A549 (cell line): ENCODE results near the gene COL5A1. TPM values are rescaled to one million over a fixed set of nuclear protein-coding genes. Genes with fewer than 3 reads are reported as not detected.

Source experiments
- ATAC-seq, 2 experiments: fragments of 200-7000 bp in 1 of 2; fragments of >200 bp in 1 of 2; cut with Nextera tagmentation in 1 of 2; cut with Tn5 transposase in 1 of 2; 3 replicates each; pipeline versions ENCODE4 v1.8.0 to v1.9.1; 2018 to 2020; ENCODE audit warnings: mild to moderate bottlenecking in 1 of 2, moderate library complexity in 1 of 2
- CTCF ChIA-PET: fragments of 300-600 bp; sonication (Branson Sonifier 250); formaldehyde crosslinking; extraction: SDS; loops from one replicate; lab custom pipeline; 2021; ENCODE audit warnings: antibody characterized with exemption, inconsistent platforms; lab: Yijun Ruan, JAX
- POLR2A ChIA-PET: fragments of 350-600 bp; formaldehyde crosslinking; extraction: SDS; loops from one replicate; lab custom pipeline; 2021; ENCODE audit warnings: antibody characterized with exemption, inconsistent platforms; lab: Yijun Ruan, JAX
- DNase-seq, 2 experiments: peaks; one replicate each; pipeline versions ENCODE4 v3.0.0 to v3.0.0-alpha.2; 2011 to 2016; ENCODE audit warnings: low read depth in 1 of 2, low spot score in 1 of 2
- FAIRE-seq: peaks from 2 replicates; lab custom pipeline; 2011; peaks lifted over from hg19 to GRCh38; lab: Jason Lieb, UNC
- H3K27ac ChIP-seq, 2 experiments: fragments of >200 bp; sonication (Bioruptor Twin); formaldehyde crosslinking; 3 replicates each; pipeline ENCODE4 v1.5.1; 2016 to 2017
- H3K4me1 ChIP-seq: fragments of >200 bp; sonication (Bioruptor Twin); formaldehyde crosslinking; 3 replicates; pipeline ENCODE4 v1.6.1; 2016
- H3K4me2 ChIP-seq: fragments of >200 bp; sonication (Bioruptor Twin); formaldehyde crosslinking; 3 replicates; pipeline ENCODE4 v1.6.1; 2016
- H3K4me3 ChIP-seq: fragments of >200 bp; sonication (Bioruptor Twin); formaldehyde crosslinking; 3 replicates; pipeline ENCODE4 v1.5.1; 2016
- H3K9me3 ChIP-seq: fragments of >200 bp; sonication (Bioruptor Twin); formaldehyde crosslinking; 3 replicates; pipeline ENCODE4 v1.6.1; 2016
- CHD4 ChIP-seq: fragments of 200-600 bp; sonication (generic); IDR thresholded peaks from 2 replicates; pipeline ENCODE4 v1.6.1; 2016; ENCODE audit warnings: antibody characterized with exemption, mild to moderate bottlenecking, borderline replicate concordance
- EP300 ChIP-seq, 2 experiments: fragments of >200 bp; sonication (Bioruptor Twin); formaldehyde crosslinking; IDR thresholded peaks; 2 replicates in 1 of 2; 3 replicates in 1 of 2; pipeline ENCODE4 v1.6.1; 2016 to 2017
- ESRRA ChIP-seq: fragments of 150-350 bp; IDR thresholded peaks from 2 replicates; pipeline ENCODE4 v1.6.1; 2014; ENCODE audit warnings: mild to moderate bottlenecking, low read length, borderline replicate concordance
- FOXS1 ChIP-seq: fragments of 250-450 bp; sonication (Bioruptor Pico); IDR thresholded peaks from 2 replicates; pipeline ENCODE4 v1.5.0; 2020; ENCODE audit warnings: mild to moderate bottlenecking, moderate library complexity
- HDAC2 ChIP-seq: fragments of 200-600 bp; sonication (generic); IDR thresholded peaks from 2 replicates; pipeline ENCODE4 v1.6.1; 2016
- HOXA7 ChIP-seq: fragments of 250-450 bp; sonication (Bioruptor Pico); IDR thresholded peaks from 2 replicates; pipeline ENCODE4 v1.5.0; 2020; ENCODE audit warnings: mild to moderate bottlenecking, moderate library complexity
- KDM1A ChIP-seq: fragments of 200-600 bp; sonication (generic); IDR thresholded peaks from 2 replicates; pipeline ENCODE4 v1.6.1; 2016; ENCODE audit warnings: low read depth, mild to moderate bottlenecking
- KDM5A ChIP-seq: fragments of 200-600 bp; sonication (generic); IDR thresholded peaks from 2 replicates; pipeline ENCODE4 v1.6.1; 2016; ENCODE audit warnings: antibody characterized with exemption, mild to moderate bottlenecking
- NFE2L2 ChIP-seq: fragments of 150-350 bp; conservative IDR thresholded peaks from 2 replicates; pipeline ENCODE4 v1.6.1; 2014; ENCODE audit warnings: low read length
- RFX5 ChIP-seq: fragments of 450-650 bp; IDR thresholded peaks from 2 replicates; pipeline ENCODE4 v1.7.1; 2014; ENCODE audit warnings: antibody characterized with exemption, mild to moderate bottlenecking, moderate library complexity
- SREBF2 ChIP-seq: fragments of 450-650 bp; IDR thresholded peaks from 2 replicates; pipeline ENCODE4 v1.6.1; 2014; ENCODE audit warnings: mild to moderate bottlenecking, moderate library complexity
- TFCP2L1 ChIP-seq: fragments of 250-450 bp; sonication (Bioruptor Pico); IDR thresholded peaks from 2 replicates; pipeline ENCODE4 v1.5.0; 2021; ENCODE audit warnings: mild to moderate bottlenecking
- ZC3H11A ChIP-seq: fragments of 450-650 bp; IDR thresholded peaks from 2 replicates; pipeline ENCODE4 v1.6.1; 2014; ENCODE audit warnings: antibody characterized with exemption, mild to moderate bottlenecking
- ZFP36 ChIP-seq: fragments of 450-650 bp; IDR thresholded peaks from 2 replicates; pipeline ENCODE4 v1.6.1; 2014; ENCODE audit warnings: borderline replicate concordance; ENCODE audit not compliant: partially characterized antibody
- WGBS: methylation state at CpG from one replicate; pipeline ENCODE4 v1.1.6; 2017; ENCODE audit errors: missing lambda C conversion rate; 5-methylcytosine and 5-hydroxymethylcytosine counted together
- polyA plus RNA-seq, 4 experiments: library from polyadenylated mRNA; depleted of rRNA in 3 of 4; stranded (reverse); fragments of >200 nt; fragmentation: RNase III in 1 of 4; extraction: RNeasy Plus Mini Kit Qiagen cat#74134 plus additional on column Dnase treatment in 1 of 4; gene quantifications; 2 replicates in 3 of 4; 3 replicates in 1 of 4; pipeline ENCODE4 v1.2.3, GENCODE V29; 2011 to 2017
- TF ChIP-seq, protein P1 (sequence below): fragments of >200 bp; sonication (Bioruptor Twin); formaldehyde crosslinking; IDR thresholded peaks from 2 replicates; pipeline ENCODE4 v1.6.1; 2016
- TF ChIP-seq, protein P2 (sequence below): fragments of 150-350 bp; IDR thresholded peaks from 2 replicates; pipeline ENCODE4 v1.6.1; 2014; ENCODE audit warnings: low read depth, mild to moderate bottlenecking, low read length
- TF ChIP-seq, protein P3 (sequence below): fragments of >200 bp; sonication (Bioruptor Twin); formaldehyde crosslinking; IDR thresholded peaks from 3 replicates; pipeline ENCODE4 v1.5.1; 2016
- TF ChIP-seq, protein P4 (sequence below): IDR thresholded peaks from 2 replicates; pipeline ENCODE4 v1.6.1; 2012
- TF ChIP-seq, protein P5 (sequence below): fragments of >200 bp; sonication (Bioruptor Twin); formaldehyde crosslinking; IDR thresholded peaks from 3 replicates; pipeline ENCODE4 v1.6.1; 2016

Gene COL5A1
- polyA plus RNA-seq, 2 of the 4 experiments (the other 2 are of a cell fraction): 16.1 to 67.5 TPM

DNA sequence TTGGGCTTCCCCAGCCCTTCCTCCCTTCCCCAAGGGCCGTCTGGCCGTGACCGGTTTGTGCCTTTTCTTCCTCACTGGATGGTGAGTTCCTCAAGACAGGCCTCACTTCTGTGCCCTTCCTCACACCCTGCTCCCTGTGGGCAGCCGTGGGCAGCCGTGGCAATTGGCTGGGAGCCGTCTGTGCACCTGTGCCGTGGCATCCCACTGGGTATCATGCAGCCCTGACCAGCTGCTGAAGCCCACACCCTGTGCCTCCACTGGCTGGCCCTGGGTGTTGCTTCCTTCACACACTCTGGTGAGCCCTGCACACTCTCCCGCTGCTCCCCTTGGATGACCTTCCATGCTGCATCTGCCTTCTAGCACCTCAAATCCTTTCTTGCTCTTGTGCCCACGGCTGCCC lies 100.2 kb downstream of the COL5A1 start:
- CTCF ChIA-PET: interaction anchor here (2.7 kb wide), 1 partner anchor 293 kb away, joined by 17 read pairs; no protein-coding TSS in a partner anchor
- 67% methylated on average over 9 of the region's 9 CpGs for WGBS
- POLR2A ChIA-PET: no interaction called here
- H3K4me1 ChIP-seq: no peaks in the 10 kb centered on the region
- no peak for DNase-seq
- TF ChIP-seq EP300 (IDR thresholded peaks at IDR 0.05) (no peak), FOXS1 (CRISPR knock-in tag) (no peak), NFE2L2 (no peak), CHD4 (no peak)
- TF ChIP-seq, protein P1, sequence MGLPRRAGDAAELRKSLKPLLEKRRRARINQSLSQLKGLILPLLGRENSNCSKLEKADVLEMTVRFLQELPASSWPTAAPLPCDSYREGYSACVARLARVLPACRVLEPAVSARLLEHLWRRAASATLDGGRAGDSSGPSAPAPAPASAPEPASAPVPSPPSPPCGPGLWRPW: no peak
- TF ChIP-seq, protein P2, sequence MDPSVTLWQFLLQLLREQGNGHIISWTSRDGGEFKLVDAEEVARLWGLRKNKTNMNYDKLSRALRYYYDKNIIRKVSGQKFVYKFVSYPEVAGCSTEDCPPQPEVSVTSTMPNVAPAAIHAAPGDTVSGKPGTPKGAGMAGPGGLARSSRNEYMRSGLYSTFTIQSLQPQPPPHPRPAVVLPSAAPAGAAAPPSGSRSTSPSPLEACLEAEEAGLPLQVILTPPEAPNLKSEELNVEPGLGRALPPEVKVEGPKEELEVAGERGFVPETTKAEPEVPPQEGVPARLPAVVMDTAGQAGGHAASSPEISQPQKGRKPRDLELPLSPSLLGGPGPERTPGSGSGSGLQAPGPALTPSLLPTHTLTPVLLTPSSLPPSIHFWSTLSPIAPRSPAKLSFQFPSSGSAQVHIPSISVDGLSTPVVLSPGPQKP: no peak
- TF ChIP-seq, all 56 proteins: peak for 0
- Histone ChIP-seq H3K27ac (no peak overlapping the region), H3K4me2 (no peak overlapping the region), H3K4me3 (no peak overlapping the region), H3K9me3 (no peaks in the 10 kb centered on the region)
- FAIRE-seq: no peak
- no peak for ATAC-seq

DNA sequence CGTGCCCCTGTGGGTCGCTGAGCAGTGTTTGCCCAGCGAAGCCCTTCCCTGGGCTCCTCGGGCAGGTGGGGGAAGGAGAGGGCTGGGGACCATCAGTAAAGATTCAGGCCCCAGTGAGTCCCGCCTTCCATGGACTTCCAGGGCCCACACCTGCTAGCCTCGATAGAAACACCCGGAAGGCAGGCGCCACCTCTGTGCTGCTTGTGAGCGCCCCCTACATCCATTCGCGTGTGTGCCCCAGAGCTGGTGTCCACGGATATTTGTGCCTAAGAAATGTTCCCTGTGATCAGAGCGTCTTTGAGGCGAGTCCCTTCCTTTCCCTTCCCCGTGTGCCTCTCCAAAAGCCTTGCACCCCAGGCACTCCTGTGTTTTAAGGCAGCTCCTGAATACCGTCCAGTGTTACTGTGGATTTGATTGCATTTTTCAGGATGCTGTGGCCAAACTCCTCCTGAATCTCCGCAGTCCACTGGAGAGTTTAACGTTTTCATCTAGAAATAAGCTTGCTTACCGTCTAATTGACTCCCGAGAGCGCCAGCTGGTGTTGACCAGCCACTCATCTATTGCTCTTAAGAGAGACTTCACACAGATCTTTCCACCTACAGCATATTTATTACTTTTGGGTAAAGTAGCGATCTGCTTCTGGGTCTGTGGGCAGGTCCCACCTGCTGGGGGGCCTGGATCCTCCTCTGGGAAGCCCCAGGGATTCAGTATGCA lies 101.4 kb downstream of the COL5A1 start:
- no peaks in the 10 kb centered on the region for H3K4me1 ChIP-seq
- 83% methylated on average over 22 of the region's 22 CpGs for WGBS
- no peak overlapping the region for H3K4me2 ChIP-seq
- no peak overlapping the region for H3K4me3 ChIP-seq
- CTCF ChIA-PET: interaction anchor here (0.6 to 2.7 kb wide), 6 partner anchors 15 to 294 kb away, joined by 3 to 17 read pairs (median 4); no protein-coding TSS in a partner anchor
- H3K9me3 ChIP-seq: no peaks in the 10 kb centered on the region
- FAIRE-seq: no peak
- TF ChIP-seq KDM5A: no peak
- no peak for TF ChIP-seq ESRRA
- TF ChIP-seq ZC3H11A: no peak
- TF ChIP-seq SREBF2: no peak
- TF ChIP-seq, all 56 proteins: peak for 0
- H3K27ac ChIP-seq: no peak overlapping the region
- DNase-seq (no peak), ATAC-seq (no peak)
- POLR2A ChIA-PET: no interaction called here

DNA sequence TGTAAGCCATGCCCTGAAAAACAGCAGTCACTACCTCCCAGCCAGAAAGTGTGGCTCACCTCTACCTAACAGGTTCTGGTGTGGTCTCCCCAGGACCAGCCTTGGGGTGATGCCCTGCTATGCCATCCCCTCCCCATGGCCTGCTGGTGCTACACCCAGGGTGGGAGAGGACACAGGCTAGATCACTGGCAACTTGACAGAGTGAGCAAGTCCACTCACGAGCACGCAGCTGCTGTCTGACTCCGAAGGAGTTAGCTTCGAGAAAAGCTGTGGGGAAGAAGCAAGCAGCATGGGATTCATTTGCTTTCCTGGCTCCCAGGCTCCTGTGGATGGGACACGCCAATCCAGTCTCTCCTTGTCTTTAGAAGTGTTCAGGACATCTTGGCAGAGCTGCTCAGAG lies 102.2 kb downstream of the COL5A1 start:
- no peaks in the 10 kb centered on the region for H3K4me1 ChIP-seq
- no peak for FAIRE-seq
- H3K4me2 ChIP-seq: no peak overlapping the region
- TF ChIP-seq KDM1A (no peak), RFX5 (no peak), HOXA7 (CRISPR knock-in tag) (no peak), EP300 (IDR thresholded peaks at IDR 0.05) (no peak), HDAC2 (no peak), CHD4 (no peak), TFCP2L1 (CRISPR knock-in tag) (no peak), NFE2L2 (no peak), ZFP36 (no peak)
- TF ChIP-seq, protein P3, sequence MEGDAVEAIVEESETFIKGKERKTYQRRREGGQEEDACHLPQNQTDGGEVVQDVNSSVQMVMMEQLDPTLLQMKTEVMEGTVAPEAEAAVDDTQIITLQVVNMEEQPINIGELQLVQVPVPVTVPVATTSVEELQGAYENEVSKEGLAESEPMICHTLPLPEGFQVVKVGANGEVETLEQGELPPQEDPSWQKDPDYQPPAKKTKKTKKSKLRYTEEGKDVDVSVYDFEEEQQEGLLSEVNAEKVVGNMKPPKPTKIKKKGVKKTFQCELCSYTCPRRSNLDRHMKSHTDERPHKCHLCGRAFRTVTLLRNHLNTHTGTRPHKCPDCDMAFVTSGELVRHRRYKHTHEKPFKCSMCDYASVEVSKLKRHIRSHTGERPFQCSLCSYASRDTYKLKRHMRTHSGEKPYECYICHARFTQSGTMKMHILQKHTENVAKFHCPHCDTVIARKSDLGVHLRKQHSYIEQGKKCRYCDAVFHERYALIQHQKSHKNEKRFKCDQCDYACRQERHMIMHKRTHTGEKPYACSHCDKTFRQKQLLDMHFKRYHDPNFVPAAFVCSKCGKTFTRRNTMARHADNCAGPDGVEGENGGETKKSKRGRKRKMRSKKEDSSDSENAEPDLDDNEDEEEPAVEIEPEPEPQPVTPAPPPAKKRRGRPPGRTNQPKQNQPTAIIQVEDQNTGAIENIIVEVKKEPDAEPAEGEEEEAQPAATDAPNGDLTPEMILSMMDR: no peak
- TF ChIP-seq, protein P4, sequence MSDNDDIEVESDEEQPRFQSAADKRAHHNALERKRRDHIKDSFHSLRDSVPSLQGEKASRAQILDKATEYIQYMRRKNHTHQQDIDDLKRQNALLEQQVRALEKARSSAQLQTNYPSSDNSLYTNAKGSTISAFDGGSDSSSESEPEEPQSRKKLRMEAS: no peak
- TF ChIP-seq, protein P5, sequence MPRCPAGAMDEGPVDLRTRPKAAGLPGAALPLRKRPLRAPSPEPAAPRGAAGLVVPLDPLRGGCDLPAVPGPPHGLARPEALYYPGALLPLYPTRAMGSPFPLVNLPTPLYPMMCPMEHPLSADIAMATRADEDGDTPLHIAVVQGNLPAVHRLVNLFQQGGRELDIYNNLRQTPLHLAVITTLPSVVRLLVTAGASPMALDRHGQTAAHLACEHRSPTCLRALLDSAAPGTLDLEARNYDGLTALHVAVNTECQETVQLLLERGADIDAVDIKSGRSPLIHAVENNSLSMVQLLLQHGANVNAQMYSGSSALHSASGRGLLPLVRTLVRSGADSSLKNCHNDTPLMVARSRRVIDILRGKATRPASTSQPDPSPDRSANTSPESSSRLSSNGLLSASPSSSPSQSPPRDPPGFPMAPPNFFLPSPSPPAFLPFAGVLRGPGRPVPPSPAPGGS: no peak
- H3K4me3 ChIP-seq: no peak overlapping the region
- POLR2A ChIA-PET: no interaction called here
- H3K27ac ChIP-seq: no peak overlapping the region
- ATAC-seq: no peak
- no peak for DNase-seq
- WGBS: 81% methylated on average over 5 of the region's 5 CpGs
- H3K9me3 ChIP-seq: no peaks in the 10 kb centered on the region
- CTCF ChIA-PET: interaction anchor here (1.4 to 2.7 kb wide), 3 partner anchors 46 to 295 kb away, joined by 4 to 17 read pairs (median 5); no protein-coding TSS in a partner anchor
